ENCODE data around the gene ZNF536. TPM values are rescaled to one million over a fixed set of nuclear protein-coding genes. Genes with fewer than 3 reads are reported as not detected.
A peak's percentile ranks its signal among the peaks of the same experiment; 100 is the strongest.

ZNF536 gene
- total and polyA plus RNA-seq, 8 donors, result 0.44 to 13.4 (median 1.1) TPM; not detected in 1

DNA sequence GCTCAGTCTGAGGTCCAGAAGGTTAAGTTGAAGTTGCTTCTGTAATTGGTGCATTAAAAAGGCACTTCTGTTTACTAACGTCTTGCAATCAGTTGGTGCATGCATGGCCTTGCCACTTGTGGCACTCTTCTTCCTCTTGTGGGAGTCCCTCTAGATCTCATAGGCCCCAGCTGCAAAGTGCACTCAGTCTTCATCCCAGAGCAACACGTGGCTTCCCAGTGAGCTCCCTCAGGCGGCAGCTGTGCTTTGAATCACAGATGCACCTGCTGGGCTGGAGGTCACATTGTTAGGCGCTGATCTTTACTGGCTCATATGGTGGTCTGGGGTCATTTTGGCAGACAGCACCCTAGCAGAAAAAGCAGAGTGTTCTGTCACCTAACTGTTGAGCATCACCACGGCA is 215.7 kb downstream of the ZNF536 start:
- WGBS, 5 donors, result 44 to 57% (median 54%) methylated on average over 5 of the region's 5 CpGs
- Histone ChIP-seq H3K9me3 (no peaks in the 10 kb centered on the region), H3K27me3 (peaks cover 0 to 7% (median 0%) of the 10 kb centered on the region in 3 donors), H3K4me3 (no peak overlapping the region), H3K27ac (no peak overlapping the region), H3K4me1 (no peaks in the 10 kb centered on the region), H3K36me3 (no peaks in the 10 kb centered on the region)
- TF ChIP-seq POLR2AphosphoS5 (IDR thresholded peaks at IDR 0.05) (no peak), EP300 (IDR thresholded peaks at IDR 0.05) (no peak), POLR2A (IDR thresholded peaks at IDR 0.05) (no peak)
- TF ChIP-seq, protein P1, sequence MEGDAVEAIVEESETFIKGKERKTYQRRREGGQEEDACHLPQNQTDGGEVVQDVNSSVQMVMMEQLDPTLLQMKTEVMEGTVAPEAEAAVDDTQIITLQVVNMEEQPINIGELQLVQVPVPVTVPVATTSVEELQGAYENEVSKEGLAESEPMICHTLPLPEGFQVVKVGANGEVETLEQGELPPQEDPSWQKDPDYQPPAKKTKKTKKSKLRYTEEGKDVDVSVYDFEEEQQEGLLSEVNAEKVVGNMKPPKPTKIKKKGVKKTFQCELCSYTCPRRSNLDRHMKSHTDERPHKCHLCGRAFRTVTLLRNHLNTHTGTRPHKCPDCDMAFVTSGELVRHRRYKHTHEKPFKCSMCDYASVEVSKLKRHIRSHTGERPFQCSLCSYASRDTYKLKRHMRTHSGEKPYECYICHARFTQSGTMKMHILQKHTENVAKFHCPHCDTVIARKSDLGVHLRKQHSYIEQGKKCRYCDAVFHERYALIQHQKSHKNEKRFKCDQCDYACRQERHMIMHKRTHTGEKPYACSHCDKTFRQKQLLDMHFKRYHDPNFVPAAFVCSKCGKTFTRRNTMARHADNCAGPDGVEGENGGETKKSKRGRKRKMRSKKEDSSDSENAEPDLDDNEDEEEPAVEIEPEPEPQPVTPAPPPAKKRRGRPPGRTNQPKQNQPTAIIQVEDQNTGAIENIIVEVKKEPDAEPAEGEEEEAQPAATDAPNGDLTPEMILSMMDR (IDR thresholded peaks at IDR 0.05), result no peak
- no peak for DNase-seq
- intact Hi-C loops (cut with DNase I; ENCODE audit: low total_unique reads), result no loop called here

GRCh38 chr19:30590596-30591229 is 218.5 kb downstream of the ZNF536 start:
- peaks cover 0 to 8% (median 0%) of the 10 kb centered on the region in 3 donors for H3K27me3 ChIP-seq
- no peak overlapping the region for H3K27ac ChIP-seq
- H3K4me1 ChIP-seq, result no peaks in the 10 kb centered on the region
- TF ChIP-seq POLR2A (IDR thresholded peaks at IDR 0.05) (no peak), EP300 (IDR thresholded peaks at IDR 0.05) (no peak), POLR2AphosphoS5 (IDR thresholded peaks at IDR 0.05) (no peak)
- TF ChIP-seq, protein P1 (IDR thresholded peaks at IDR 0.05), result no peak
- DNase-seq, result peak in 1 of 2 donors; percentile 20
- intact Hi-C loops (cut with DNase I; ENCODE audit: low total_unique reads), result no loop called here
- no peak overlapping the region for H3K4me3 ChIP-seq
- no peaks in the 10 kb centered on the region for H3K36me3 ChIP-seq
- 59 to 69% (median 65%) methylated on average over 1 of the region's 1 CpG for WGBS, 5 donors
- H3K9me3 ChIP-seq, result no peaks in the 10 kb centered on the region

- H3K4me1 ChIP-seq, result no peaks in the 10 kb centered on the region
- intact Hi-C loops (cut with DNase I; ENCODE audit: low total_unique reads), result no loop called here
- no peak overlapping the region for H3K27ac ChIP-seq
- no peak overlapping the region for H3K4me3 ChIP-seq
- no peaks in the 10 kb centered on the region for H3K36me3 ChIP-seq
- WGBS, 5 donors, result 62 to 81% (median 74%) methylated on average over 5 of the region's 5 CpGs
- H3K27me3 ChIP-seq, result peaks cover 0 to 8% (median 0%) of the 10 kb centered on the region in 3 donors
- TF ChIP-seq, protein P1 (IDR thresholded peaks at IDR 0.05), result no peak
- TF ChIP-seq POLR2A (IDR thresholded peaks at IDR 0.05), result no peak
- TF ChIP-seq POLR2AphosphoS5 (IDR thresholded peaks at IDR 0.05), result no peak
- TF ChIP-seq EP300 (IDR thresholded peaks at IDR 0.05), result no peak
- H3K9me3 ChIP-seq, result no peaks in the 10 kb centered on the region
- no peak for DNase-seq
These were observed 221.2 kb downstream of the ZNF536 start for GRCh38 chr19:30593356-30593755.

DNA sequence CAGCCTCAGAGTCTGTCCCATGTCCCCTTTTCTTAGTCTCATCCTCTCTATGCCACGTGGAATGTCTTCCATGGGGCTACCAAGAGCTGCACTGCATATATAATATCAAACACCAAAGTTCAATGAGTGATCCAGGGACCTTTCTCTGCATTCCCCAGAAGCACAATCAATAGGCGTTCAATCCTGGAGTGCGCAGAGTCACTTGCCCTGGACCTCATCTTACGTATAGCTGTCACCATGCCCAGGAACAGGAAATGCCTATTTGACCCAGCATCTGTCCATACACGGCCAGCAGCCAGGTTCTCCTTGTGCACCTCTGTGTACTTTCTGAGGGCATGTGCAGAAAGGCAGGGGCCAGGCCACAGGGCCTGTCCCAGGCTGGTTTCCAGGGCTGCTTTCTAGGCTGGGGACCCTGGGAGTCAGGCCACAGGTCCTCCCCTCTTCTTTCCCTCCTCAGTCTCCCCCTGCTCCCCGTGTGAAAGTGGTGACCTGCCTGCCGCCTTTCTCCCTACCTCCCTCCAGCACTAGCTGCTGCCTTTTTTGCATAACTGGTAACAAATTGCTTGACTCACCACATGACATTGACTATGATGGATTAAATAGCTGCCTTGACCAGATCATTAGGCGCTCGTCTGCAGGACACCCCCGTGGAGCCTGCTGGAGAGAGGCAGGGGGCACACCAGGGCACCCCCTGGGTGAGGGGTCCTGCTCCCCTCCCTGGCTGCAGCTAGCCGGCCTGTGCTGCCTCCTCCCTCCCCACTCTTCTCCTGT is 222.0 kb downstream of the ZNF536 start:
- intact Hi-C loops (cut with DNase I; ENCODE audit: low total_unique reads), result no loop called here
- H3K9me3 ChIP-seq, result no peaks in the 10 kb centered on the region
- no peak for TF ChIP-seq POLR2A (IDR thresholded peaks at IDR 0.05)
- TF ChIP-seq, protein P1 (IDR thresholded peaks at IDR 0.05), result no peak
- no peak for TF ChIP-seq POLR2AphosphoS5 (IDR thresholded peaks at IDR 0.05)
- TF ChIP-seq EP300 (IDR thresholded peaks at IDR 0.05), result no peak
- H3K4me3 ChIP-seq, result no peak overlapping the region
- H3K36me3 ChIP-seq, result no peaks in the 10 kb centered on the region
- no peak for DNase-seq
- WGBS, 5 donors, result 50 to 64% (median 52%) methylated on average over 11 of the region's 11 CpGs
- no peaks in the 10 kb centered on the region for H3K4me1 ChIP-seq
- H3K27ac ChIP-seq, result no peak overlapping the region
- H3K27me3 ChIP-seq, result peaks cover 0 to 8% (median 0%) of the 10 kb centered on the region in 3 donors
